Activated CD4-positive, alpha-beta T cell treated with anti-CD3 and anti-CD28 coated beads for 36 hours (primary cell): ENCODE measurements around the gene C11orf71. TPM values are rescaled to one million over a fixed set of nuclear protein-coding genes. Genes with fewer than 3 reads are reported as not detected.

Experiments used
- ATAC-seq: fragments of 200-7000 bp; cut with Tn5 transposase; one replicate; pipeline ENCODE4 v1.10.0; 2021; ENCODE audit warnings: mild to moderate bottlenecking, moderate library complexity
- CTCF ChIA-PET: fragments of 350-600 bp; sonication (Branson Sonifier 250); formaldehyde crosslinking; loops from one replicate; lab custom pipeline; 2021; ENCODE audit warnings: antibody characterized with exemption; lab: Charles Lee
- POLR2A ChIA-PET: fragments of 350-600 bp; sonication (Branson Sonifier 250); formaldehyde crosslinking; loops from one replicate; lab custom pipeline; 2021; ENCODE audit warnings: antibody characterized with exemption, inconsistent platforms; lab: Charles Lee
- DNase-seq: peaks from one replicate; pipeline ENCODE4 v3.0.0-alpha.2; 2020
- H3K27ac Mint-ChIP-seq: one replicate; pipeline ENCODE4 v1.8.0; 2021; ENCODE audit warnings: mixed read lengths
- H3K27me3 Mint-ChIP-seq: one replicate; pipeline ENCODE4 v1.8.0; 2021; ENCODE audit warnings: mixed read lengths
- H3K36me3 Mint-ChIP-seq: one replicate; pipeline ENCODE4 v1.8.0; 2021; ENCODE audit warnings: low read depth, mixed read lengths
- H3K4me1 Mint-ChIP-seq: one replicate; pipeline ENCODE4 v1.8.0; 2021; ENCODE audit warnings: mixed read lengths
- H3K4me3 Mint-ChIP-seq: one replicate; pipeline ENCODE4 v1.8.0; 2021; ENCODE audit warnings: mild to moderate bottlenecking, moderate library complexity, mixed read lengths
- H3K9me3 Mint-ChIP-seq: one replicate; pipeline ENCODE4 v1.8.0; 2021; ENCODE audit warnings: low read depth, mixed read lengths
- intact Hi-C, 2 experiments: fragments of 100-400 bp; cut with DNase I in 1 of 2; cut with micrococcal nuclease in 1 of 2; formaldehyde crosslinking; loops; one replicate each; pipeline versions ENCODE4 v1.14.2 to v1.15.1; 2022 to 2024; cut with DNase I, micrococcal nuclease
- total RNA-seq, 2 experiments: library from RNA; stranded (reverse); gene quantifications; one replicate each; pipeline ENCODE4 v1.2.3, GENCODE V29; 2021

C11orf71 gene, protein sequence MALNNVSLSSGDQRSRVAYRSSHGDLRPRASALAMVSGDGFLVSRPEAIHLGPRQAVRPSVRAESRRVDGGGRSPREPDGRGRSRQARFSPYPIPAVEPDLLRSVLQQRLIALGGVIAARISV
- 1 to 10 TPM; 4.8 to 5.5 TPM for total RNA-seq

DNA sequence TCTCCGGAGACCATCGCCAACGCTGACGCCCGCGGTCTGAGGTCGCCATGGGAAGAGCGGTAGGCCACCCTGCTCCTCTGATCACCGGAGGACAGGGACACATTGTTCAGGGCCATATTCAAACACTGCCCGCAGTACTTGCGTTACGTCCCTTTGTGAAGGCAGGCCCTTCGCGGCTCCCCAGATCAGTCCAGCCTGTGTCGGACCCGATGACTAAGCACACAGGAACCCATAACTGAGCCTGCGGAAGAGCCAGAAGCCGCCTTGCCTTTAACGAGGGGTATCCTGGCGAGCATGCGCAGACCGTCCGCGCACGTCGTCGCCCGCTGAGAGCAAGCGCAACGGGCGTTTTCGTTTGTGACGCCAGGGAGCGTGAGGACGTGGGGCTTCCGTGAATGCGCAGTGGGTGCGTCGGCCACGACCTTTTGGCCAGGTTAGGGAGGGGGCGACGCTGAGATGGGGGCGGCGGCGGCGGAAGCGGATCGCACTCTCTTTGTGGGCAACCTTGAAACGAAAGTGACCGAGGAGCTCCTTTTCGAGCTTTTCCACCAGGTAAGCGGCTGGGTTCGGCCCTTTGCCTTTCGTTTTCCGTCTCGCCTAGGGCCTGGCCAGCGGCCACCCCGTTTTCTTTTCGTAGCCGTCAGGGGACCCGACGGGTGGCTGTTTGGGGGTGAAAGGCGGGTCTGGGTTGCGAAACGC is at the start of gene C11orf71, which contains the start of gene RBM7:
Gene C11orf71, minus strand, starts transcription at position 296 of the 699 bp plus-strand sequence. Its CDS starts 180 bp downstream, at position 116.
Gene RBM7, plus strand, starts transcription at position 451 of the 699 bp plus-strand sequence. Its CDS starts 6 bp downstream, at position 457.
- peak; percentile 95 for ATAC-seq
- Mint-ChIP-seq H3K4me1 (peaks cover 49% of the 10 kb centered on the region), H3K4me3 (peak within 1 kb of the TSS; percentile 98), H3K27me3 (no peaks in the 10 kb centered on the region), H3K27ac (peak within 1 kb of the TSS; percentile 99), H3K36me3 (peaks cover 27% of the 10 kb centered on the region), H3K9me3 (no peaks in the 10 kb centered on the region)
- intact Hi-C loops, result loop anchor here (1.0 to 10.0 kb wide), 7 partner anchors 39 to 1088 kb away; partner anchors contain the start of genes REXO2 (in 2 of the 2), USP28 (in 2 of the 2), TTC12 (in 1 of the 2) and ZW10 (in 1 of the 2)
- CTCF ChIA-PET, result interaction anchor here (1.2 kb wide), 1 partner anchor 57 kb away, joined by 3 read pairs; no protein-coding TSS in a partner anchor
- POLR2A ChIA-PET, result interaction anchor here (0.8 kb wide), 1 partner anchor 39 kb away, joined by 4 read pairs; the partner anchor contains the start of gene REXO2
- DNase-seq, result peak; percentile 99

- Mint-ChIP-seq H3K4me1 (peaks cover 9% of the 10 kb centered on the region), H3K4me3 (no peak overlapping the region), H3K27ac (no peak overlapping the region), H3K27me3 (no peaks in the 10 kb centered on the region), H3K36me3 (peaks cover 35% of the 10 kb centered on the region), H3K9me3 (no peaks in the 10 kb centered on the region)
- ChIA-PET CTCF (interaction anchor here (0.9 kb wide), 1 partner anchor 103 kb away, joined by 3 read pairs; no protein-coding TSS in a partner anchor), POLR2A (no interaction called here)
- DNase-seq (no peak), ATAC-seq (no peak)
- intact Hi-C loops, result loop anchor here in 1 of 2 experiments (10.0 kb wide), 1 partner anchor 575 kb away; the partner anchor contains the start of gene USP28
These were observed 49.5 kb upstream of the C11orf71 start for GRCh38 chr11:114449845-114450244.

- DNase-seq (no peak), ATAC-seq (no peak)
- Mint-ChIP-seq H3K27ac (no peak overlapping the region), H3K4me3 (no peak overlapping the region), H3K27me3 (no peaks in the 10 kb centered on the region), H3K4me1 (peaks cover 9% of the 10 kb centered on the region), H3K36me3 (peaks cover 43% of the 10 kb centered on the region), H3K9me3 (no peaks in the 10 kb centered on the region)
- intact Hi-C loops, result loop anchor here in 1 of 2 experiments (10.0 kb wide), 1 partner anchor 574 kb away; the partner anchor contains the start of gene USP28
- ChIA-PET CTCF (no interaction called here), POLR2A (no interaction called here)
These were observed 48.6 kb upstream of the C11orf71 start for GRCh38 chr11:114448749-114449482.

DNA sequence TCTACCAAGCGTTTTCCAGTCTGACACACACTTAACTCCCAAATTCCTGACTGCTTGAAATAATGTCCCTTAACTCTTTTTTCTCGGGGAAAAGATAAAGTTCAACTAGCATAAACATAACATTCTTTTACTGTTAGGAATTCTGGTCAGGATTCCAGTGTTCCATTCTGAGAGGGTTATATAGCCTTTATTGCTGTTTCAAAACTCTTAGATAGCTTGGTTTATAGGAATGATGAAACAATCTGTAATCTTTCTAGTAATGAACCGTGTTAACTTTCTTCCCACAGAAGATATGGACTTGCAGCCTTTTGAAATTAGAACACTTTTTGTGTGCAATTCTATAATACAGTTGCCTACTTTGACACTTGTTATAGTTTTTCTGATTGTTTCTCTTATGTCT is 47.6 kb upstream of the C11orf71 start:
- ChIA-PET CTCF (no interaction called here), POLR2A (no interaction called here)
- DNase-seq, result no peak
- intact Hi-C loops, result loop anchor here in 1 of 2 experiments (10.0 kb wide), 1 partner anchor 573 kb away; the partner anchor contains the start of gene USP28
- Mint-ChIP-seq H3K27me3 (no peaks in the 10 kb centered on the region), H3K4me3 (no peak overlapping the region), H3K4me1 (peaks cover 9% of the 10 kb centered on the region), H3K9me3 (no peaks in the 10 kb centered on the region), H3K36me3 (peaks cover 46% of the 10 kb centered on the region), H3K27ac (no peak overlapping the region)
- no peak for ATAC-seq

- H3K27me3 Mint-ChIP-seq, result no peaks in the 10 kb centered on the region
- POLR2A ChIA-PET, result no interaction called here
- DNase-seq (no peak), ATAC-seq (no peak)
- H3K9me3 Mint-ChIP-seq, result no peaks in the 10 kb centered on the region
- intact Hi-C loops, result loop anchor here in 1 of 2 experiments (10.0 kb wide), 1 partner anchor 573 kb away; the partner anchor contains the start of gene USP28
- H3K4me3 Mint-ChIP-seq, result no peak overlapping the region
- CTCF ChIA-PET, result no interaction called here
- H3K36me3 Mint-ChIP-seq, result peaks cover 46% of the 10 kb centered on the region
- H3K4me1 Mint-ChIP-seq, result peaks cover 10% of the 10 kb centered on the region
- no peak overlapping the region for H3K27ac Mint-ChIP-seq
These were observed 47.1 kb upstream of the C11orf71 start for GRCh38 chr11:114447444-114447843.

- H3K4me3 Mint-ChIP-seq, result no peak overlapping the region
- no peaks in the 10 kb centered on the region for H3K9me3 Mint-ChIP-seq
- ChIA-PET POLR2A (interaction anchor here (0.6 kb wide), 1 partner anchor 39 kb away, joined by 3 read pairs; no protein-coding TSS in a partner anchor), CTCF (no interaction called here)
- H3K27me3 Mint-ChIP-seq, result no peaks in the 10 kb centered on the region
- peaks cover 36% of the 10 kb centered on the region for H3K4me1 Mint-ChIP-seq
- peaks cover 40% of the 10 kb centered on the region for H3K36me3 Mint-ChIP-seq
- no peak overlapping the region for H3K27ac Mint-ChIP-seq
- no peak for ATAC-seq
- intact Hi-C loops, result loop anchor here in 1 of 2 experiments (10.0 kb wide), 1 partner anchor 568 kb away; the partner anchor contains the start of gene USP28
- no peak for DNase-seq
These were observed 42.2 kb upstream of the C11orf71 start for GRCh38 chr11:114442536-114442935.

DNA sequence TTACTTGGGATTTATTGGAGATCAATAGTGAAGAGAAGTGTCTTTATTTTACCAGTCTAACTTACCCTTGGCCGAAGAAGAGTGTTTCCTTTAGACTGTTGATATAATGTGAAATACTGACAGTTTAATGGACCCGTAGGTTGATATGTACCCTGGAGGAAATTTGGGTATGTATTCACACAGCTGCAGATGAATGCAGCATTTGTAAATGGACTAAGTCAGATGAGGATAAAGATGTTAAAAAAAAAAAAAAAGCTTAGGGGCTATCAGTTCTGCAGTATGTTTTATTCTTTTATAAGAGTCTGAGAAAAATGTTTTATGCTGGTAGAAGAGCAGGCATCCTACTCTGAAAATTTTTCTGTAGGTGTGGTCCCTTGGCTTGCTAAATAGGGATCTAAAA is 41.6 kb upstream of the C11orf71 start:
- peaks cover 32% of the 10 kb centered on the region for H3K4me1 Mint-ChIP-seq
- no peak overlapping the region for H3K4me3 Mint-ChIP-seq
- POLR2A ChIA-PET, result interaction anchor here (0.6 kb wide), 1 partner anchor 38 kb away, joined by 3 read pairs; no protein-coding TSS in a partner anchor
- ATAC-seq, result no peak
- H3K9me3 Mint-ChIP-seq, result no peaks in the 10 kb centered on the region
- H3K27ac Mint-ChIP-seq, result no peak overlapping the region
- CTCF ChIA-PET, result no interaction called here
- DNase-seq, result no peak
- intact Hi-C loops, result loop anchor here in 1 of 2 experiments (2.0 to 10.0 kb wide), 2 partner anchors 93 to 567 kb away; partner anchors contain the start of gene USP28
- H3K36me3 Mint-ChIP-seq, result peaks cover 35% of the 10 kb centered on the region
- no peaks in the 10 kb centered on the region for H3K27me3 Mint-ChIP-seq

GRCh38 chr11:114440971-114441763 is 40.9 kb upstream of the C11orf71 start:
- CTCF ChIA-PET, result no interaction called here
- POLR2A ChIA-PET, result no interaction called here
- H3K4me1 Mint-ChIP-seq, result peaks cover 27% of the 10 kb centered on the region
- H3K4me3 Mint-ChIP-seq, result no peak overlapping the region
- H3K27ac Mint-ChIP-seq, result no peak overlapping the region
- H3K9me3 Mint-ChIP-seq, result no peaks in the 10 kb centered on the region
- H3K36me3 Mint-ChIP-seq, result peaks cover 30% of the 10 kb centered on the region
- no peak for ATAC-seq
- no peak for DNase-seq
- no peaks in the 10 kb centered on the region for H3K27me3 Mint-ChIP-seq
- intact Hi-C loops, result loop anchor here in 1 of 2 experiments (2.0 to 10.0 kb wide), 2 partner anchors 92 to 566 kb away; partner anchors contain the start of gene USP28

- ATAC-seq, result no peak
- Mint-ChIP-seq H3K9me3 (no peaks in the 10 kb centered on the region), H3K27me3 (no peaks in the 10 kb centered on the region), H3K27ac (peak overlapping the region; percentile 93), H3K4me1 (peaks cover 27% of the 10 kb centered on the region), H3K36me3 (peaks cover 26% of the 10 kb centered on the region), H3K4me3 (peak overlapping the region; percentile 93)
- intact Hi-C loops, result loop anchor here in 1 of 2 experiments (2.0 to 10.0 kb wide), 2 partner anchors 91 to 565 kb away; partner anchors contain the start of gene USP28
- ChIA-PET CTCF (no interaction called here), POLR2A (no interaction called here)
- no peak for DNase-seq
These were observed 40.0 kb upstream of the C11orf71 start for GRCh38 chr11:114440121-114440860.
